Activated T-cell treated with anti-CD3 and anti-CD28 coated beads, Interleukin-2, amount 50 U/mL, for 24 hours (primary cell): ENCODE results near the gene FBRSL1.
"Not testable (repeated sequence)": the region's sequence is repeated elsewhere in the genome, so short reads cannot be mapped to it uniquely, and the experiment has no call there.

Experiments used
- DNase-seq: peaks from one replicate; pipeline ENCODE4 v3.0.0-alpha.2; 2020
- H3K27ac Mint-ChIP-seq: 2 replicates; pipeline ENCODE4 v1.8.0; 2020; ENCODE audit warnings: mild to moderate bottlenecking, mixed read lengths
- H3K27me3 Mint-ChIP-seq: 2 replicates; pipeline ENCODE4 v1.8.0; 2020; ENCODE audit warnings: mixed read lengths
- H3K36me3 Mint-ChIP-seq: 2 replicates; pipeline ENCODE4 v1.8.0; 2020; ENCODE audit warnings: low read depth, mixed read lengths
- H3K4me1 Mint-ChIP-seq: 2 replicates; pipeline ENCODE4 v1.8.0; 2020; ENCODE audit warnings: low read depth, mixed read lengths
- H3K4me3 Mint-ChIP-seq: 2 replicates; pipeline ENCODE4 v1.8.0; 2020; ENCODE audit warnings: mild to moderate bottlenecking, moderate library complexity, mixed read lengths
- H3K9me3 Mint-ChIP-seq: 2 replicates; pipeline ENCODE4 v1.8.0; 2020; ENCODE audit warnings: mixed read lengths

The FBRSL1 gene

GRCh38 chr12:132529906-132530305 lies 40.0 kb downstream of the FBRSL1 start:
- H3K27me3 Mint-ChIP-seq, result no peaks in the 10 kb centered on the region
- H3K36me3 Mint-ChIP-seq, result no peaks in the 10 kb centered on the region
- H3K4me3 Mint-ChIP-seq, result no peak overlapping the region
- no peak for DNase-seq
- no peaks in the 10 kb centered on the region for H3K9me3 Mint-ChIP-seq
- no peaks in the 10 kb centered on the region for H3K4me1 Mint-ChIP-seq
- peak overlapping the region; percentile 5 for H3K27ac Mint-ChIP-seq

- Mint-ChIP-seq H3K27ac (no peak overlapping the region), H3K36me3 (no peaks in the 10 kb centered on the region), H3K27me3 (no peaks in the 10 kb centered on the region)
Observed at GRCh38 chr12:132530447-132530846, 40.5 kb downstream of the FBRSL1 start.

GRCh38 chr12:132530851-132531250 lies 40.9 kb downstream of the FBRSL1 start:
- H3K4me1 Mint-ChIP-seq, result no peaks in the 10 kb centered on the region

More at GRCh38 chr12:132530447-132530846, 40.5 kb downstream of the FBRSL1 start:
- H3K9me3 Mint-ChIP-seq, result peaks cover 4% of the 10 kb centered on the region
- no peak for DNase-seq
- H3K4me3 Mint-ChIP-seq, result no peak overlapping the region
- no peaks in the 10 kb centered on the region for H3K4me1 Mint-ChIP-seq

GRCh38 chr12:132532711-132533583 lies 43.0 kb downstream of the FBRSL1 start:
- Mint-ChIP-seq H3K27ac (peak overlapping the region; percentile 8), H3K9me3 (peaks cover 13% of the 10 kb centered on the region)
- not testable (repeated sequence) for H3K4me1 Mint-ChIP-seq, DNase-seq, H3K36me3 Mint-ChIP-seq, H3K27me3 Mint-ChIP-seq, H3K4me3 Mint-ChIP-seq

More at GRCh38 chr12:132530851-132531250, 40.9 kb downstream of the FBRSL1 start:
- Mint-ChIP-seq H3K27ac (no peak overlapping the region), H3K4me3 (no peak overlapping the region), H3K9me3 (peaks cover 6% of the 10 kb centered on the region), H3K36me3 (no peaks in the 10 kb centered on the region), H3K27me3 (no peaks in the 10 kb centered on the region)
- DNase-seq, result no peak

GRCh38 chr12:132533584-132533958 lies 43.6 kb downstream of the FBRSL1 start:
- H3K27ac Mint-ChIP-seq, result peak overlapping the region; percentile 8
- no peaks in the 10 kb centered on the region for H3K27me3 Mint-ChIP-seq
- DNase-seq, result no peak
- H3K9me3 Mint-ChIP-seq, result peaks cover 13% of the 10 kb centered on the region
- H3K4me1 Mint-ChIP-seq, result no peaks in the 10 kb centered on the region
- H3K4me3 Mint-ChIP-seq, result no peak overlapping the region
- H3K36me3 Mint-ChIP-seq, result peaks cover 3% of the 10 kb centered on the region

GRCh38 chr12:132534076-132534475 lies 44.1 kb downstream of the FBRSL1 start:
- H3K4me1 Mint-ChIP-seq, result no peaks in the 10 kb centered on the region
- H3K27ac Mint-ChIP-seq, result no peak overlapping the region
- no peaks in the 10 kb centered on the region for H3K27me3 Mint-ChIP-seq
- no peak for DNase-seq
- peaks cover 13% of the 10 kb centered on the region for H3K9me3 Mint-ChIP-seq
- H3K4me3 Mint-ChIP-seq, result no peak overlapping the region
- H3K36me3 Mint-ChIP-seq, result peaks cover 3% of the 10 kb centered on the region

- Mint-ChIP-seq H3K27ac (no peak overlapping the region), H3K4me1 (no peaks in the 10 kb centered on the region), H3K4me3 (no peak overlapping the region), H3K27me3 (no peaks in the 10 kb centered on the region), H3K36me3 (peaks cover 3% of the 10 kb centered on the region), H3K9me3 (peaks cover 13% of the 10 kb centered on the region)
- DNase-seq, result no peak
Observed at GRCh38 chr12:132535019-132535418, 45.1 kb downstream of the FBRSL1 start.

GRCh38 chr12:132536102-132536876 lies 46.3 kb downstream of the FBRSL1 start:
- Mint-ChIP-seq H3K36me3 (peaks cover 3% of the 10 kb centered on the region), H3K27me3 (no peaks in the 10 kb centered on the region), H3K27ac (no peak overlapping the region), H3K9me3 (peaks cover 13% of the 10 kb centered on the region), H3K4me3 (no peak overlapping the region), H3K4me1 (no peaks in the 10 kb centered on the region)
- DNase-seq, result no peak

- Mint-ChIP-seq H3K4me1 (no peaks in the 10 kb centered on the region), H3K36me3 (peaks cover 3% of the 10 kb centered on the region), H3K27me3 (no peaks in the 10 kb centered on the region), H3K9me3 (peaks cover 13% of the 10 kb centered on the region), H3K4me3 (no peak overlapping the region), H3K27ac (no peak overlapping the region)
- DNase-seq, result no peak
Observed at GRCh38 chr12:132537049-132537448, 47.1 kb downstream of the FBRSL1 start.

GRCh38 chr12:132537836-132538662 lies 48.1 kb downstream of the FBRSL1 start:
- peaks cover 3% of the 10 kb centered on the region for H3K36me3 Mint-ChIP-seq
- no peaks in the 10 kb centered on the region for H3K27me3 Mint-ChIP-seq
- H3K9me3 Mint-ChIP-seq, result peaks cover 13% of the 10 kb centered on the region
- no peak for DNase-seq
- H3K4me1 Mint-ChIP-seq, result peaks cover 2% of the 10 kb centered on the region
- H3K4me3 Mint-ChIP-seq, result no peak overlapping the region
- H3K27ac Mint-ChIP-seq, result no peak overlapping the region

- Mint-ChIP-seq H3K36me3 (peaks cover 3% of the 10 kb centered on the region), H3K4me3 (no peak overlapping the region), H3K27me3 (no peaks in the 10 kb centered on the region), H3K4me1 (peaks cover 5% of the 10 kb centered on the region), H3K27ac (no peak overlapping the region), H3K9me3 (peaks cover 13% of the 10 kb centered on the region)
- no peak for DNase-seq
Observed at GRCh38 chr12:132538663-132538990, 48.7 kb downstream of the FBRSL1 start.

GRCh38 chr12:132539016-132539773 lies 49.2 kb downstream of the FBRSL1 start:
- no peak overlapping the region for H3K27ac Mint-ChIP-seq
- peaks cover 13% of the 10 kb centered on the region for H3K9me3 Mint-ChIP-seq
- H3K4me3 Mint-ChIP-seq, result no peak overlapping the region
- H3K27me3 Mint-ChIP-seq, result no peaks in the 10 kb centered on the region
- peaks cover 3% of the 10 kb centered on the region for H3K36me3 Mint-ChIP-seq
- H3K4me1 Mint-ChIP-seq, result peaks cover 5% of the 10 kb centered on the region
- DNase-seq, result no peak

GRCh38 chr12:132540436-132540835 lies 50.5 kb downstream of the FBRSL1 start:
- Mint-ChIP-seq H3K4me3 (no peak overlapping the region), H3K4me1 (peaks cover 5% of the 10 kb centered on the region), H3K27ac (no peak overlapping the region), H3K36me3 (peaks cover 3% of the 10 kb centered on the region), H3K9me3 (peaks cover 9% of the 10 kb centered on the region), H3K27me3 (no peaks in the 10 kb centered on the region)
- DNase-seq, result no peak

- Mint-ChIP-seq H3K27me3 (no peaks in the 10 kb centered on the region), H3K4me1 (peaks cover 5% of the 10 kb centered on the region), H3K27ac (no peak overlapping the region), H3K9me3 (peaks cover 4% of the 10 kb centered on the region), H3K36me3 (peaks cover 3% of the 10 kb centered on the region), H3K4me3 (no peak overlapping the region)
- no peak for DNase-seq
Observed at GRCh38 chr12:132541200-132541599, 51.2 kb downstream of the FBRSL1 start.
